HG03175 (cell line): ENCODE data around the gene LRP3.
"Not testable (repeated sequence)": the region's sequence is repeated elsewhere in the genome, so short reads cannot be mapped to it uniquely, and the experiment has no call there.

Source experiments
- ATAC-seq: cut with Tn5 transposase; IDR thresholded peaks from one replicate; pipeline ENCODE4 v1.9.1; 2021; ENCODE audit warnings: mild to moderate bottlenecking, moderate library complexity; ENCODE audit not compliant: unreplicated experiment

LRP3 gene

GRCh38 chr19:33193865-33194362, at the start of gene LRP3:
TSS of gene LRP3 (plus strand) at chr19:33194330. CDS start at chr19:33194786, 456 bp downstream.
- no peak for ATAC-seq

- ATAC-seq, result no peak
Measured at GRCh38 chr19:33146209-33146608, 47.9 kb upstream of the LRP3 start.

- ATAC-seq, result no peak
Measured at GRCh38 chr19:33147538-33147937, 46.6 kb upstream of the LRP3 start.

- no peak for ATAC-seq
Measured at GRCh38 chr19:33150852-33151518, 43.1 kb upstream of the LRP3 start.

- ATAC-seq, result no peak
Measured at GRCh38 chr19:33152176-33152575, 42.0 kb upstream of the LRP3 start.

GRCh38 chr19:33152625-33153024, 41.5 kb upstream of the LRP3 start:
- not testable (repeated sequence) for ATAC-seq

GRCh38 chr19:33154313-33154712, 39.8 kb upstream of the LRP3 start:
- not testable (repeated sequence) for ATAC-seq

- ATAC-seq, result no peak
Measured at GRCh38 chr19:33156334-33156733, 37.8 kb upstream of the LRP3 start.

- ATAC-seq, result no peak
Measured at GRCh38 chr19:33157906-33158305, 36.2 kb upstream of the LRP3 start.

GRCh38 chr19:33158365-33158764, 35.8 kb upstream of the LRP3 start:
- no peak for ATAC-seq

- no peak for ATAC-seq
Measured at GRCh38 chr19:33159149-33159548, 35.0 kb upstream of the LRP3 start.

- ATAC-seq, result no peak
Measured at GRCh38 chr19:33159893-33160292, 34.2 kb upstream of the LRP3 start.

- no peak for ATAC-seq
Measured at GRCh38 chr19:33161201-33161600, 32.9 kb upstream of the LRP3 start.

- no peak for ATAC-seq
Measured at GRCh38 chr19:33163481-33163880, 30.6 kb upstream of the LRP3 start.

GRCh38 chr19:33166037-33166436, 28.1 kb upstream of the LRP3 start:
- not testable (repeated sequence) for ATAC-seq

- ATAC-seq, result no peak
Measured at GRCh38 chr19:33167438-33167837, 26.7 kb upstream of the LRP3 start.

GRCh38 chr19:33168528-33168927, 25.6 kb upstream of the LRP3 start:
- ATAC-seq, result no peak

GRCh38 chr19:33171222-33171795, 22.8 kb upstream of the LRP3 start:
- no peak for ATAC-seq

- ATAC-seq, result no peak
Measured at GRCh38 chr19:33171916-33172359, 22.2 kb upstream of the LRP3 start.

- ATAC-seq, result no peak
Measured at GRCh38 chr19:33174186-33174585, 19.9 kb upstream of the LRP3 start.

GRCh38 chr19:33175156-33175782, 18.9 kb upstream of the LRP3 start:
- no peak for ATAC-seq
